Tibial nerve (tissue), 3 donors: ENCODE results near the gene MED17.

Experiments used
- POLR2A ChIP-seq, 2 donors: fragments of 450-650 bp; IDR thresholded peaks; one replicate each; pipeline ENCODE4 v1.6.1; 2017; ENCODE audit warnings: antibody characterized with exemption in 2 of 2, mild to moderate bottlenecking in 2 of 2, moderate library complexity in 2 of 2
- TF ChIP-seq, protein P1 (sequence below), 5 experiments: fragments of 200-600 bp in 3 of 5; fragments of 450-650 bp in 2 of 5; sonication (generic) in 3 of 5; IDR thresholded peaks; one replicate each; pipeline ENCODE4 v1.5.1; 2016 to 2019; ENCODE audit warnings: antibody characterized with exemption in 5 of 5, mild to moderate bottlenecking in 3 of 5, moderate library complexity in 2 of 5

DNA sequence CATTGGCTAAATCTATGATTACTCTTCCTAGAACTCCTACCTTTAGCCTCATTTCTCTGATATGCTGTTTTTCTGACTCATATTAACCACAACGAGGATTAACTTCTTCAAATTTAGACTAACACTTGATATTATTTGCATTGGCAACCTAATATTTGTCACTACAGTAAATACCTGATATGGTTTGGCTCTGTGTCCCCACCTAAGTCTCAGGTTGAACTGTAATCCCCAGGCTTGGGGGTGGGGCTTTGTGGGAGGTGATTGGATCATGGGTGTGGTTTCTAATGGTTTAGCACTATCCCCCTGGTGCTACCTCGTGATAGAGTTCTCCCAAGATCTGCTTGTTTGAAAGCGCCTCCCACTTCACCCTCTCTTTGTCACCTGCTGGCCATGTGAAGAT lies 17.1 kb upstream of the MED17 start:
- TF ChIP-seq POLR2A (IDR thresholded peaks at IDR 0.05), result no peak
- TF ChIP-seq, protein P1, sequence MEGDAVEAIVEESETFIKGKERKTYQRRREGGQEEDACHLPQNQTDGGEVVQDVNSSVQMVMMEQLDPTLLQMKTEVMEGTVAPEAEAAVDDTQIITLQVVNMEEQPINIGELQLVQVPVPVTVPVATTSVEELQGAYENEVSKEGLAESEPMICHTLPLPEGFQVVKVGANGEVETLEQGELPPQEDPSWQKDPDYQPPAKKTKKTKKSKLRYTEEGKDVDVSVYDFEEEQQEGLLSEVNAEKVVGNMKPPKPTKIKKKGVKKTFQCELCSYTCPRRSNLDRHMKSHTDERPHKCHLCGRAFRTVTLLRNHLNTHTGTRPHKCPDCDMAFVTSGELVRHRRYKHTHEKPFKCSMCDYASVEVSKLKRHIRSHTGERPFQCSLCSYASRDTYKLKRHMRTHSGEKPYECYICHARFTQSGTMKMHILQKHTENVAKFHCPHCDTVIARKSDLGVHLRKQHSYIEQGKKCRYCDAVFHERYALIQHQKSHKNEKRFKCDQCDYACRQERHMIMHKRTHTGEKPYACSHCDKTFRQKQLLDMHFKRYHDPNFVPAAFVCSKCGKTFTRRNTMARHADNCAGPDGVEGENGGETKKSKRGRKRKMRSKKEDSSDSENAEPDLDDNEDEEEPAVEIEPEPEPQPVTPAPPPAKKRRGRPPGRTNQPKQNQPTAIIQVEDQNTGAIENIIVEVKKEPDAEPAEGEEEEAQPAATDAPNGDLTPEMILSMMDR (IDR thresholded peaks at IDR 0.05), result no peak
